WTC11 (cell line): ENCODE results near the gene ALDH5A1. TPM values are rescaled to one million over a fixed set of nuclear protein-coding genes. Genes with fewer than 3 reads are reported as not detected.

Source experiments
- ATAC-seq: fragments of 200-7000 bp; cut with Tn5 transposase; 2 replicates; pipeline ENCODE4 v1.10.0; 2021; ENCODE audit warnings: mild to moderate bottlenecking, moderate library complexity
- CTCF ChIA-PET: fragments of 300-600 bp; sonication (Branson Sonifier 250); formaldehyde crosslinking; loops from one replicate; lab custom pipeline; 2021; ENCODE audit warnings: antibody characterized with exemption; lab: Charles Lee
- POLR2A ChIA-PET: fragments of 350-600 bp; sonication (Branson Sonifier 250); formaldehyde crosslinking; loops from one replicate; lab custom pipeline; 2021; ENCODE audit warnings: antibody characterized with exemption; lab: Charles Lee
- DNase-seq: peaks from one replicate; pipeline ENCODE4 v3.0.0; 2021; ENCODE audit warnings: low spot score
- H3K27ac Mint-ChIP-seq: 2 replicates; pipeline ENCODE4 v1.8.0; 2021; ENCODE audit warnings: mixed read lengths
- H3K27me3 Mint-ChIP-seq: 2 replicates; pipeline ENCODE4 v1.8.0; 2021; ENCODE audit warnings: low read depth, mild to moderate bottlenecking, moderate library complexity, mixed read lengths
- H3K36me3 Mint-ChIP-seq: 2 replicates; pipeline ENCODE4 v1.8.0; 2021; ENCODE audit warnings: mixed read lengths
- H3K4me1 Mint-ChIP-seq: 2 replicates; pipeline ENCODE4 v1.8.0; 2022; ENCODE audit warnings: mixed read lengths
- H3K4me3 Mint-ChIP-seq: 2 replicates; pipeline ENCODE4 v1.8.0; 2021; ENCODE audit warnings: mild to moderate bottlenecking, moderate library complexity, mixed read lengths
- H3K9me3 Mint-ChIP-seq: 2 replicates; pipeline ENCODE4 v1.8.0; 2021; ENCODE audit warnings: mixed read lengths
- ATF1 ChIP-seq: sonication (generic); formaldehyde crosslinking; IDR thresholded peaks from 2 replicates; pipeline ENCODE4 v1.8.1; 2023; ENCODE audit warnings: mild to moderate bottlenecking, moderate library complexity, missing genetic modification reagents
- ELF4 ChIP-seq: sonication (generic); formaldehyde crosslinking; IDR thresholded peaks from 2 replicates; pipeline ENCODE4 v1.8.1; 2022; ENCODE audit warnings: low read depth, mild to moderate bottlenecking, moderate library complexity, missing genetic modification reagents
- EMX1 ChIP-seq: fragments of 250-450 bp; sonication (Bioruptor Pico); IDR thresholded peaks from 2 replicates; pipeline ENCODE4 v1.8.0; 2021; ENCODE audit warnings: mild to moderate bottlenecking
- FOXK1 ChIP-seq: sonication (generic); formaldehyde crosslinking; IDR thresholded peaks from 2 replicates; pipeline ENCODE4 v1.8.0; 2022; ENCODE audit warnings: mild to moderate bottlenecking, moderate library complexity, missing genetic modification reagents
- FOXP1 ChIP-seq: sonication (generic); formaldehyde crosslinking; IDR thresholded peaks from 2 replicates; pipeline ENCODE4 v1.8.0; 2022; ENCODE audit warnings: missing genetic modification reagents, mild to moderate bottlenecking, moderate library complexity, borderline replicate concordance
- HMGA2 ChIP-seq: fragments of 250-450 bp; sonication (Bioruptor Pico); IDR thresholded peaks from 2 replicates; pipeline ENCODE4 v1.4.0; 2021; ENCODE audit warnings: mild to moderate bottlenecking, moderate library complexity
- NFATC4 ChIP-seq: fragments of 250-450 bp; sonication (Bioruptor Pico); IDR thresholded peaks from 2 replicates; pipeline ENCODE4 v1.9.0; 2021; ENCODE audit warnings: mild to moderate bottlenecking
- SOX15 ChIP-seq: fragments of 250-450 bp; sonication (Bioruptor Pico); IDR thresholded peaks from 2 replicates; pipeline ENCODE4 v1.9.0; 2021; ENCODE audit warnings: mild to moderate bottlenecking
- SP1 ChIP-seq: sonication (generic); formaldehyde crosslinking; conservative IDR thresholded peaks from 2 replicates; pipeline ENCODE4 v1.8.1; 2022; ENCODE audit warnings: missing genetic modification reagents
- TEAD4 ChIP-seq: sonication (generic); formaldehyde crosslinking; IDR thresholded peaks from 2 replicates; pipeline ENCODE4 v1.8.0; 2022; ENCODE audit warnings: mild to moderate bottlenecking, missing genetic modification reagents
- ZBTB21 ChIP-seq: sonication (generic); formaldehyde crosslinking; IDR thresholded peaks from 2 replicates; pipeline ENCODE4 v1.8.1; 2023; ENCODE audit warnings: mild to moderate bottlenecking, missing genetic modification reagents, borderline replicate concordance
- ZNF138 ChIP-seq: sonication (generic); formaldehyde crosslinking; conservative IDR thresholded peaks from 2 replicates; pipeline ENCODE4 v1.8.1; 2022; ENCODE audit warnings: mild to moderate bottlenecking, moderate library complexity, missing genetic modification reagents
- ZNF396 ChIP-seq: fragments of 250-450 bp; sonication (Bioruptor Pico); IDR thresholded peaks from 2 replicates; pipeline ENCODE4 v1.8.0; 2021; ENCODE audit warnings: mild to moderate bottlenecking, moderate library complexity, borderline replicate concordance
- total RNA-seq: library from RNA; stranded (reverse); gene quantifications from 3 replicates; pipeline ENCODE4 v1.2.3, GENCODE V29; 2021
- TF ChIP-seq, protein P1 (sequence below): sonication (generic); formaldehyde crosslinking; IDR thresholded peaks from 2 replicates; pipeline ENCODE4 v1.8.0; 2022; ENCODE audit warnings: mild to moderate bottlenecking, missing genetic modification reagents
- TF ChIP-seq, protein P2 (sequence below): sonication (generic); formaldehyde crosslinking; IDR thresholded peaks from 2 replicates; pipeline ENCODE4 v1.8.0; 2022; ENCODE audit warnings: missing genetic modification reagents
- TF ChIP-seq, protein P3 (sequence below): sonication (generic); formaldehyde crosslinking; IDR thresholded peaks from 2 replicates; pipeline ENCODE4 v1.8.1; 2023; ENCODE audit warnings: mild to moderate bottlenecking, missing genetic modification reagents, moderate library complexity
- TF ChIP-seq, protein P4 (sequence below): fragments of 250-450 bp; sonication (Bioruptor Pico); IDR thresholded peaks from 2 replicates; pipeline ENCODE4 v1.8.0; 2021; ENCODE audit warnings: mild to moderate bottlenecking
- TF ChIP-seq, protein P5 (sequence below): sonication (generic); formaldehyde crosslinking; IDR thresholded peaks from 2 replicates; pipeline ENCODE4 v1.8.1; 2022; ENCODE audit warnings: mild to moderate bottlenecking, missing genetic modification reagents, moderate library complexity, borderline replicate concordance
- TF ChIP-seq, protein P6 (sequence below): sonication (generic); formaldehyde crosslinking; IDR thresholded peaks from 2 replicates; pipeline ENCODE4 v1.8.1; 2023; ENCODE audit warnings: mild to moderate bottlenecking, missing genetic modification reagents, moderate library complexity
- TF ChIP-seq, protein P7 (sequence below): fragments of 250-450 bp; sonication (Bioruptor Pico); IDR thresholded peaks from 2 replicates; pipeline ENCODE4 v1.9.0; 2021; ENCODE audit warnings: mild to moderate bottlenecking
- TF ChIP-seq, protein P8 (sequence below): sonication (generic); formaldehyde crosslinking; IDR thresholded peaks from 2 replicates; pipeline ENCODE4 v1.8.1; 2023; ENCODE audit warnings: mild to moderate bottlenecking, missing genetic modification reagents

Gene ALDH5A1
- total RNA-seq, 1 experiment from 2014 or later: 5.1 TPM

DNA sequence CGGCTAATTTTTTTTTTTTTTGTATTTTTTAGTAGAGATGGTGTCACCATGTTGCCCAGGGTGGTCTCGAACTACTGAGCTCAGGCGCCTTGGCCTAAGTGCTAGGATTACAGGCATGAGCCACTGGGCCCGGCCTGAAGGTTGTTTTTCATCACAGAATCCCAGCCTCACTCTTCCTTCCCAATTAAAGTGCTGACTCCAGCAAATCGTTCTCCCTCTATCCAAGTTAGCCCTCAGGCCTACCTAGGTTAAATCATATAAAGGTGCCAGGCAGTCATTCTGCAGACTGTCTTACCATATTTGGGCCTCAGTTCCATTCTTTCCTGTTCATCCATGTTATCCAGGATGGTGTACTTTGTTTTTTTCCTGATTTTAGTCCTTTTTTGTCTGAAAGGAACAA, 56.4 kb downstream of the ALDH5A1 start:
- Mint-ChIP-seq H3K27me3 (no peaks in the 10 kb centered on the region), H3K4me1 (peaks cover 10% of the 10 kb centered on the region), H3K4me3 (no peak overlapping the region), H3K36me3 (no peaks in the 10 kb centered on the region), H3K27ac (no peak overlapping the region), H3K9me3 (no peaks in the 10 kb centered on the region)
- ATAC-seq (no peak), DNase-seq (no peak)
- ChIA-PET CTCF (interaction anchor here (0.5 to 2.1 kb wide), 7 partner anchors 30 to 305 kb away, joined by 3 to 8 read pairs (median 4); partner anchors contain the start of genes ACOT13, ALDH5A1 and TDP2), POLR2A (interaction anchor here (0.5 kb wide), 1 partner anchor 156 kb away, joined by 4 read pairs; no protein-coding TSS in a partner anchor)
- TF ChIP-seq ZBTB21 (CRISPR knock-in tag) (no peak), ATF1 (CRISPR knock-in tag) (no peak), HMGA2 (CRISPR knock-in tag) (no peak), FOXP1 (CRISPR knock-in tag) (no peak), ELF4 (CRISPR knock-in tag) (no peak), ZNF138 (CRISPR knock-in tag) (no peak), TEAD4 (CRISPR knock-in tag) (no peak), SOX15 (no peak), SP1 (CRISPR knock-in tag) (no peak), NFATC4 (CRISPR knock-in tag) (no peak), ZNF396 (CRISPR knock-in tag) (no peak)
- TF ChIP-seq, protein P1, sequence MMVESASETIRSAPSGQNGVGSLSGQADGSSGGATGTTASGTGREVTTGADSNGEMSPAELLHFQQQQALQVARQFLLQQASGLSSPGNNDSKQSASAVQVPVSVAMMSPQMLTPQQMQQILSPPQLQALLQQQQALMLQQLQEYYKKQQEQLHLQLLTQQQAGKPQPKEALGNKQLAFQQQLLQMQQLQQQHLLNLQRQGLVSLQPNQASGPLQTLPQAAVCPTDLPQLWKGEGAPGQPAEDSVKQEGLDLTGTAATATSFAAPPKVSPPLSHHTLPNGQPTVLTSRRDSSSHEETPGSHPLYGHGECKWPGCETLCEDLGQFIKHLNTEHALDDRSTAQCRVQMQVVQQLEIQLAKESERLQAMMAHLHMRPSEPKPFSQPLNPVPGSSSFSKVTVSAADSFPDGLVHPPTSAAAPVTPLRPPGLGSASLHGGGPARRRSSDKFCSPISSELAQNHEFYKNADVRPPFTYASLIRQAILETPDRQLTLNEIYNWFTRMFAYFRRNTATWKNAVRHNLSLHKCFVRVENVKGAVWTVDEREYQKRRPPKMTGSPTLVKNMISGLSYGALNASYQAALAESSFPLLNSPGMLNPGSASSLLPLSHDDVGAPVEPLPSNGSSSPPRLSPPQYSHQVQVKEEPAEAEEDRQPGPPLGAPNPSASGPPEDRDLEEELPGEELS: no peak
- TF ChIP-seq, protein P2, sequence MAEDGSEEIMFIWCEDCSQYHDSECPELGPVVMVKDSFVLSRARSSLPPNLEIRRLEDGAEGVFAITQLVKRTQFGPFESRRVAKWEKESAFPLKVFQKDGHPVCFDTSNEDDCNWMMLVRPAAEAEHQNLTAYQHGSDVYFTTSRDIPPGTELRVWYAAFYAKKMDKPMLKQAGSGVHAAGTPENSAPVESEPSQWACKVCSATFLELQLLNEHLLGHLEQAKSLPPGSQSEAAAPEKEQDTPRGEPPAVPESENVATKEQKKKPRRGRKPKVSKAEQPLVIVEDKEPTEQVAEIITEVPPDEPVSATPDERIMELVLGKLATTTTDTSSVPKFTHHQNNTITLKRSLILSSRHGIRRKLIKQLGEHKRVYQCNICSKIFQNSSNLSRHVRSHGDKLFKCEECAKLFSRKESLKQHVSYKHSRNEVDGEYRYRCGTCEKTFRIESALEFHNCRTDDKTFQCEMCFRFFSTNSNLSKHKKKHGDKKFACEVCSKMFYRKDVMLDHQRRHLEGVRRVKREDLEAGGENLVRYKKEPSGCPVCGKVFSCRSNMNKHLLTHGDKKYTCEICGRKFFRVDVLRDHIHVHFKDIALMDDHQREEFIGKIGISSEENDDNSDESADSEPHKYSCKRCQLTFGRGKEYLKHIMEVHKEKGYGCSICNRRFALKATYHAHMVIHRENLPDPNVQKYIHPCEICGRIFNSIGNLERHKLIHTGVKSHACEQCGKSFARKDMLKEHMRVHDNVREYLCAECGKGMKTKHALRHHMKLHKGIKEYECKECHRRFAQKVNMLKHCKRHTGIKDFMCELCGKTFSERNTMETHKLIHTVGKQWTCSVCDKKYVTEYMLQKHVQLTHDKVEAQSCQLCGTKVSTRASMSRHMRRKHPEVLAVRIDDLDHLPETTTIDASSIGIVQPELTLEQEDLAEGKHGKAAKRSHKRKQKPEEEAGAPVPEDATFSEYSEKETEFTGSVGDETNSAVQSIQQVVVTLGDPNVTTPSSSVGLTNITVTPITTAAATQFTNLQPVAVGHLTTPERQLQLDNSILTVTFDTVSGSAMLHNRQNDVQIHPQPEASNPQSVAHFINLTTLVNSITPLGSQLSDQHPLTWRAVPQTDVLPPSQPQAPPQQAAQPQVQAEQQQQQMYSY (CRISPR knock-in tag): no peak
- TF ChIP-seq, protein P3, sequence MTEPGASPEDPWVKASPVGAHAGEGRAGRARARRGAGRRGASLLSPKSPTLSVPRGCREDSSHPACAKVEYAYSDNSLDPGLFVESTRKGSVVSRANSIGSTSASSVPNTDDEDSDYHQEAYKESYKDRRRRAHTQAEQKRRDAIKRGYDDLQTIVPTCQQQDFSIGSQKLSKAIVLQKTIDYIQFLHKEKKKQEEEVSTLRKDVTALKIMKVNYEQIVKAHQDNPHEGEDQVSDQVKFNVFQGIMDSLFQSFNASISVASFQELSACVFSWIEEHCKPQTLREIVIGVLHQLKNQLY (CRISPR knock-in tag): no peak

DNA sequence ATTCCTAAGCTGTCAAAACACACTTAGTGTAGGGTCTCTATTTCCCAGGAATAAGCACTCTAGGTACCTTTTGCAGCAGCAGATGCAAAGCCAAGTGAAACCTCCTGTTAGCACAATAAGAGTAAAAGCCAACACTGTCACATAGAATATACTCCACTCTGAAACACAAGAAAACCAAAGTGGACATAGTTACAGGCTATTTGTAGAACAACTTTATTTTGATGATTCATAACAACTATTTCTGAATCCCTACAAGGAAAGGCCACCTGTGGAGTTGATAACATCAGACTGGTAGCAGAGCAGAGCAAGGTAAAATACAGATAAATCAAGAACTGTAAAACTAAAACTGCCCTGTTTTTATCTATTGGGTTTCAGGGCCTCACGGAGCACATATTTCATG, 59.7 kb downstream of the ALDH5A1 start:
- ChIA-PET POLR2A (no interaction called here), CTCF (no interaction called here)
- Mint-ChIP-seq H3K27ac (no peak overlapping the region), H3K9me3 (no peaks in the 10 kb centered on the region), H3K4me1 (no peaks in the 10 kb centered on the region), H3K4me3 (no peak overlapping the region), H3K36me3 (no peaks in the 10 kb centered on the region), H3K27me3 (no peaks in the 10 kb centered on the region)
- ATAC-seq (no peak), DNase-seq (no peak)
- TF ChIP-seq FOXK1 (CRISPR knock-in tag) (no peak), SOX15 (no peak), EMX1 (CRISPR knock-in tag) (no peak), SP1 (CRISPR knock-in tag) (no peak)
- TF ChIP-seq, protein P4, sequence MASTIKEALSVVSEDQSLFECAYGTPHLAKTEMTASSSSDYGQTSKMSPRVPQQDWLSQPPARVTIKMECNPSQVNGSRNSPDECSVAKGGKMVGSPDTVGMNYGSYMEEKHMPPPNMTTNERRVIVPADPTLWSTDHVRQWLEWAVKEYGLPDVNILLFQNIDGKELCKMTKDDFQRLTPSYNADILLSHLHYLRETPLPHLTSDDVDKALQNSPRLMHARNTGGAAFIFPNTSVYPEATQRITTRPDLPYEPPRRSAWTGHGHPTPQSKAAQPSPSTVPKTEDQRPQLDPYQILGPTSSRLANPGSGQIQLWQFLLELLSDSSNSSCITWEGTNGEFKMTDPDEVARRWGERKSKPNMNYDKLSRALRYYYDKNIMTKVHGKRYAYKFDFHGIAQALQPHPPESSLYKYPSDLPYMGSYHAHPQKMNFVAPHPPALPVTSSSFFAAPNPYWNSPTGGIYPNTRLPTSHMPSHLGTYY (CRISPR knock-in tag): no peak
- TF ChIP-seq, protein P5, sequence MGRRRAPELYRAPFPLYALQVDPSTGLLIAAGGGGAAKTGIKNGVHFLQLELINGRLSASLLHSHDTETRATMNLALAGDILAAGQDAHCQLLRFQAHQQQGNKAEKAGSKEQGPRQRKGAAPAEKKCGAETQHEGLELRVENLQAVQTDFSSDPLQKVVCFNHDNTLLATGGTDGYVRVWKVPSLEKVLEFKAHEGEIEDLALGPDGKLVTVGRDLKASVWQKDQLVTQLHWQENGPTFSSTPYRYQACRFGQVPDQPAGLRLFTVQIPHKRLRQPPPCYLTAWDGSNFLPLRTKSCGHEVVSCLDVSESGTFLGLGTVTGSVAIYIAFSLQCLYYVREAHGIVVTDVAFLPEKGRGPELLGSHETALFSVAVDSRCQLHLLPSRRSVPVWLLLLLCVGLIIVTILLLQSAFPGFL: no peak
- TF ChIP-seq, protein P6, sequence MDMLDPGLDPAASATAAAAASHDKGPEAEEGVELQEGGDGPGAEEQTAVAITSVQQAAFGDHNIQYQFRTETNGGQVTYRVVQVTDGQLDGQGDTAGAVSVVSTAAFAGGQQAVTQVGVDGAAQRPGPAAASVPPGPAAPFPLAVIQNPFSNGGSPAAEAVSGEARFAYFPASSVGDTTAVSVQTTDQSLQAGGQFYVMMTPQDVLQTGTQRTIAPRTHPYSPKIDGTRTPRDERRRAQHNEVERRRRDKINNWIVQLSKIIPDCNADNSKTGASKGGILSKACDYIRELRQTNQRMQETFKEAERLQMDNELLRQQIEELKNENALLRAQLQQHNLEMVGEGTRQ (CRISPR knock-in tag): no peak
- TF ChIP-seq, protein P7, sequence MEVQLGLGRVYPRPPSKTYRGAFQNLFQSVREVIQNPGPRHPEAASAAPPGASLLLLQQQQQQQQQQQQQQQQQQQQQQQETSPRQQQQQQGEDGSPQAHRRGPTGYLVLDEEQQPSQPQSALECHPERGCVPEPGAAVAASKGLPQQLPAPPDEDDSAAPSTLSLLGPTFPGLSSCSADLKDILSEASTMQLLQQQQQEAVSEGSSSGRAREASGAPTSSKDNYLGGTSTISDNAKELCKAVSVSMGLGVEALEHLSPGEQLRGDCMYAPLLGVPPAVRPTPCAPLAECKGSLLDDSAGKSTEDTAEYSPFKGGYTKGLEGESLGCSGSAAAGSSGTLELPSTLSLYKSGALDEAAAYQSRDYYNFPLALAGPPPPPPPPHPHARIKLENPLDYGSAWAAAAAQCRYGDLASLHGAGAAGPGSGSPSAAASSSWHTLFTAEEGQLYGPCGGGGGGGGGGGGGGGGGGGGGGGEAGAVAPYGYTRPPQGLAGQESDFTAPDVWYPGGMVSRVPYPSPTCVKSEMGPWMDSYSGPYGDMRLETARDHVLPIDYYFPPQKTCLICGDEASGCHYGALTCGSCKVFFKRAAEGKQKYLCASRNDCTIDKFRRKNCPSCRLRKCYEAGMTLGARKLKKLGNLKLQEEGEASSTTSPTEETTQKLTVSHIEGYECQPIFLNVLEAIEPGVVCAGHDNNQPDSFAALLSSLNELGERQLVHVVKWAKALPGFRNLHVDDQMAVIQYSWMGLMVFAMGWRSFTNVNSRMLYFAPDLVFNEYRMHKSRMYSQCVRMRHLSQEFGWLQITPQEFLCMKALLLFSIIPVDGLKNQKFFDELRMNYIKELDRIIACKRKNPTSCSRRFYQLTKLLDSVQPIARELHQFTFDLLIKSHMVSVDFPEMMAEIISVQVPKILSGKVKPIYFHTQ (CRISPR knock-in tag): no peak
- TF ChIP-seq, protein P8, sequence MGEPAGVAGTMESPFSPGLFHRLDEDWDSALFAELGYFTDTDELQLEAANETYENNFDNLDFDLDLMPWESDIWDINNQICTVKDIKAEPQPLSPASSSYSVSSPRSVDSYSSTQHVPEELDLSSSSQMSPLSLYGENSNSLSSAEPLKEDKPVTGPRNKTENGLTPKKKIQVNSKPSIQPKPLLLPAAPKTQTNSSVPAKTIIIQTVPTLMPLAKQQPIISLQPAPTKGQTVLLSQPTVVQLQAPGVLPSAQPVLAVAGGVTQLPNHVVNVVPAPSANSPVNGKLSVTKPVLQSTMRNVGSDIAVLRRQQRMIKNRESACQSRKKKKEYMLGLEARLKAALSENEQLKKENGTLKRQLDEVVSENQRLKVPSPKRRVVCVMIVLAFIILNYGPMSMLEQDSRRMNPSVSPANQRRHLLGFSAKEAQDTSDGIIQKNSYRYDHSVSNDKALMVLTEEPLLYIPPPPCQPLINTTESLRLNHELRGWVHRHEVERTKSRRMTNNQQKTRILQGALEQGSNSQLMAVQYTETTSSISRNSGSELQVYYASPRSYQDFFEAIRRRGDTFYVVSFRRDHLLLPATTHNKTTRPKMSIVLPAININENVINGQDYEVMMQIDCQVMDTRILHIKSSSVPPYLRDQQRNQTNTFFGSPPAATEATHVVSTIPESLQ (CRISPR knock-in tag): no peak
